ENCODE data around the gene SYNDIG1.

The SYNDIG1 gene

DNA sequence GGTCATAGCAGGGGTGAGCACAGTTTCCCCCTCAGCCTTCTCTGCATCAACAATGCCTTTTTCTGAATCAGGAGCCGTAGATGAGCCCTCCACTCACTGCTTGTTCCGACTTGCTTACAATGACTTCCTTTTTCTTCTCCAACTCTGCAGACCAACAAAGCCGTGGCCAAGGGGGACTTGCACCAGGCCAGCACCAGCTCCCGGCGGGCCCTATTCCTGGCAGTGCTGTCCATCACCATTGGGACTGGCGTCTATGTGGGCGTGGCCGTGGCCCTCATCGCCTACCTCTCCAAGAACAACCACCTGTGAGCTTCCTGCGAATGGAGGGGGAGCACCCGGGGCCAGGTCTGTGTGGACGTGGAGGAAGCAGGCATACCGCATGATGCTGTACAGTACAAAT lies 195.8 kb downstream of the SYNDIG1 start:
- DNase-seq, result no peak

DNA sequence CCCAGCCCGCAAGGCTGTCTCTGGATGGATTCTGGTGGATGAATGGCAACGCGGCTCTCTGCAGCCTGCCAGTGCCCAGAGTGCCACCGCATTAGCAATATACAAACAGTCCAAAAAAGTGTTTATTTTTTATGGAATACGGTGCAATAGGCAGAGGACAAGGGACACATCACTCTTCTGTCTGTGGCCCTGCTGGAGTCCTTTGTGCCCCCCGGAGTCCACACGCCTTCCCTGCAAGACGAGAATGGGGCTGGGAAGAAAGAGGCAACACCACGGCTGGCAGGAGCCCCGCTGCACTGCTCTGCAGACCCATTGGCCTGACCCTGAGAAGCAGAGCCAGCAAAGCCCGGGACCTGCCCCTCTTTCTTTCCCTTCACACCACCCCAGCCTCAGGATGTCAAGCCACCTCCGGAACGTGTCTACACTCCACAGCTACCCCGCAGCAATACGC lies 196.3 kb downstream of the SYNDIG1 start:
- DNase-seq, result no peak

DNA sequence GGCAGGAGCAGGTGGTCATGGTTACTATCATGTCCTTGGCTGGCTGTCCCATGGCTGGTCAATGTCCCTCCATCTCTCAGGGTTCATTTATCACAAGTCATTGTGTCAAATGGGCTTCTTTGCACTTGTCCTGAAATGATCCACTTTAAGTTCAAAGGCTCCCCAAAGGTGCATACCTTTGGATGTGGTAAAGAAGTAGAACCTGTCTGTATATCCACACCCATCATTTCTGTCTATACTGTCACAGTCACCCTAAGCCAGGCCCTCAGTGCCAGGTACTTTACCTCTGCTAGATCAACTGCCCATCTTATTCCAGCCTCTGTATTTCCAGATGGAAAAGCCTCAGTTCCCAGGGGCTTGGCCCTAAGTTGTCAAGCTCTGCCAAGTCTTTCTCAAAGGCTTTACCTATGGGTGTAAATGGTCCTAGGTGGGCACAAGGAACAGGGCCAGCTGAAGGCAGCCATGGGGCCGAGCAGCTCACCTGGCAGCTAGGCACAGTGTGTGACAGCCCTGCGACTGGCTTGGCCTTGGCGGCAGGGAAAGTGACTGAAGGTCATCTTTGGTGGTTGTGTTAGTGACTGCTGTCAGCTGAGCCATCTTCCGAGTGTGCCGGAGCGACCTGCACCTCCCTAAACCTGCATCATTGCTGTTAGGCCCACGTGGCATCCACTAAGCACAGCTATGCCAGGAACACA lies 198.4 kb downstream of the SYNDIG1 start:
- no peak for DNase-seq

DNA sequence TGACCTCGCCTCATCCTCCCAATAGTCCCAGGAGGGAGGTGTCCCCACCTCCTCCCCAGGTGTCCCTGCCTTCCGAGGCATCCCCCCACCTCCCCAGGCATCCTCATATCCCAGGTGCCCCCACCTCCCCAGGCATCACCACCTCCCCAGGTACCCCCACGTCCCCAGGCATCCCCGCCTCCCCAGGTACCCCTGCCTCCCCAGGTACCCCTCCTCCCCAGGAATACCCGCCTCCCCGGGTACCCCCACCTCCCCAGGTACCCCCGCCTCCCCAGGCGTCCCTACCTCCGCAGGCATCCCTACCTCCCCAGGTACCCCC lies 198.9 kb downstream of the SYNDIG1 start:
- DNase-seq, result no peak

DNA sequence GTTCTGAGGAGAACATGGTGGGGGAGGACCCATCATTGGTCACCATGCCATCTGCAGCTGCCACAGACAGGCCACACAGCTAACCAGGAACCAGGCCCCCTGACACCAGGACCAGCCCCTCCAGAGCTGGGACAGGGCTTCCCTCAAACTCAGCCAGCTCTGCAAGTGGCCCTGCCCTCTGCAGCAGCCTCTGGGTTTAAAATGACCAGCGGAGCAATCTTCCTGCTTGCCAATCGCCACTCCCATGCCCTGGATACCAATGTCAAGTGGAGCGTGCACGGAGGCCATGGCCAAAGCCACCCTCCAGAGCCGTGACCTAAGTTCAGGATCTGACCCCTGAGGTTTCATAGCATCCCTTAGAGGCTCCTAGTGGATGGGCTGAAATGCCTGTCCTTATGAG lies 199.4 kb downstream of the SYNDIG1 start:
- DNase-seq, result no peak

DNA sequence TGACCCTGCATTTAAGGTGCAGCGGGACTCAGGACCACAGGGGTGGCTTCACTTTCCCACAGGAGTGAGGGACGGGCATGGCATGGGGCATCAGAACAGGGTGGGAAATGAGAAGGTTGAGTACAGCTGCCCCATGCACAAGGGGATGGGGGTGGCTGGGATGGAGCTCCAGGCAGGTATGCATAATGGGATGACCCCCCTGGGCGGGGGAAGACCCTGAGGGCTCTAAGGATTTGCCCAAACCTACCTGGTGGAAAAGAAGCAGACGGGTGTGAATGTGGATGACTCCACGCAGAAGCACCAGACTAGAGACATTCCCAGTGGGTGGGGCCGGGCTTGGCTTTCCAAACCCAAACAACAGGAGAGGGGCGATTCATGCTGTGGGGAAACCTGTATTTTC lies 200.3 kb downstream of the SYNDIG1 start:
- DNase-seq, result no peak

DNA sequence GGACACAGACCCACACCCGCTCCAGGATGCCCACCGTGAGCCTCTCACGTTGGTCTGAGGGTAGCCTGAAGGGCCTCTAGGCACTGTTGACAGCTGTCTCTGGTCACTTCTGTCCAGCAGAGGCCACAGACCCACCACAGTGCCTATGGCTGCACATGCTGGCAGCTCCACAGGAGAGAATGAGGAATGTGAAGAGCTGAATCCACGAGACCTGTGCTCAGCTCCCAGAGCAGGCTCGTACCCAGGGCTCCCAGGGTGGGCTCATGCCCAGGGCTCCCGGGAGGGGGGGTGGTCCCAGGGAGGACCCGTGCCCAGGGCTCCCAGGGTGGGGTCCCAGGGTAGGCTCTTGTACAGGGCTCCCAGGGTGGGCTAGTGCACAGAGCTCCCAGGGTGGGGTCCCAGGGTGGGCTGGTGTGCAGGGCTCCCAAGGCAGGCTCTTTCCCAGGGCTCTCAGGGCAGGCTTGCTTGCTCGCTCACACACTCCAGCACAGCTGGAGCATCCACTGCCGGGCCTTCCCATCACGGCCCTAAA lies 201.0 kb downstream of the SYNDIG1 start:
- no peak for DNase-seq

DNA sequence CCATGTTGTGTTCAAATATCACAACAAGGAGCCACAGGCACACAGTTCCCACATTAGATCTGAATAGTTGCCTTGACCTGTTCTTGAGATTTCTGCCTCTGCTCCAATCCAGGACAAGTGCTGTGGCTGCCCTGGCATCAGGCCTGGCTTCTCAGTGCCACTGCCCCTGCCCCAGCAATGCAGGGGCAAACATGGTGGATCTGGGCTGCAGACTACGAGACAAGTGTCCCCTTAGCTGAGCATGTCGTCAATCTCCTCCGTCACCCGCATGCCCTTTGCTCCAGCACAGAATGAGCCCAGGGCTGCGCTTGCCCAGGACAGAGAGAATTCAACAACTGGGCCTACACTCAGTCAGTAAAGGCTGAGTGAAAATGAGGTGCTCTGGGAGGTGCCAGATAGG lies 201.6 kb downstream of the SYNDIG1 start:
- DNase-seq, result no peak

DNA sequence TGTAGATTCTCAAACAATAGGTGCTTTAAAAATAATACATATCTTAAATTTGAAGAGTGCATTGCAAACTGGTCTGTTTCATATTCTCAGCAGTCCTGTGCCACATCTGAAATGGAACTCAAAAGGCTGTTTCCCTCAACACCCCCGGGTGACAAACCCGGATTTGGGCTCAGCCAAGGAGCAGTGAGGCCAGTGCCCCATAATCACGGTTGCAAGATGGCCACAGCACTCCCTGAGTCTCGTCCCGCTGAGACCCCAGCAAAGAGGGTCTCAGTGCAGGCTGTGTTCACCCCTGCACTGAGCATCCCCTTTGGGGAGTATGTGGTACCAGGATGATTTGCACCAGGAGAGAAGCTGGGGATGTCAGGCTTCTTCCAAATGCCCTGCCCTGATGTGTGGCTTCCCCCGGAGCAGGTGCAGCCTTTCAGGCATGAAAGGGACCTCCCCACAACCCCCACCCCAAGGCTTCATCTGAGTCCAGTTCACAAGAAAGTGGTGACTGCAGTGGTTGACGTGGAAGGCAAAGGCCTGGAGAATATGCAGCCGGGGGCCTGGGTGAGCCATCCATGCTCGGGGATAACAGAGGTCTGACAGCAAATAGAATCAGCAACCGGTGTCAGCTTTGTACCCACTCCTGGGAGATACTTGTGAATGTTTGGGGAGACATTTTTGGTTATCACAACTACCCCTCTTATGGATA lies 202.9 kb downstream of the SYNDIG1 start:
- DNase-seq, result no peak

DNA sequence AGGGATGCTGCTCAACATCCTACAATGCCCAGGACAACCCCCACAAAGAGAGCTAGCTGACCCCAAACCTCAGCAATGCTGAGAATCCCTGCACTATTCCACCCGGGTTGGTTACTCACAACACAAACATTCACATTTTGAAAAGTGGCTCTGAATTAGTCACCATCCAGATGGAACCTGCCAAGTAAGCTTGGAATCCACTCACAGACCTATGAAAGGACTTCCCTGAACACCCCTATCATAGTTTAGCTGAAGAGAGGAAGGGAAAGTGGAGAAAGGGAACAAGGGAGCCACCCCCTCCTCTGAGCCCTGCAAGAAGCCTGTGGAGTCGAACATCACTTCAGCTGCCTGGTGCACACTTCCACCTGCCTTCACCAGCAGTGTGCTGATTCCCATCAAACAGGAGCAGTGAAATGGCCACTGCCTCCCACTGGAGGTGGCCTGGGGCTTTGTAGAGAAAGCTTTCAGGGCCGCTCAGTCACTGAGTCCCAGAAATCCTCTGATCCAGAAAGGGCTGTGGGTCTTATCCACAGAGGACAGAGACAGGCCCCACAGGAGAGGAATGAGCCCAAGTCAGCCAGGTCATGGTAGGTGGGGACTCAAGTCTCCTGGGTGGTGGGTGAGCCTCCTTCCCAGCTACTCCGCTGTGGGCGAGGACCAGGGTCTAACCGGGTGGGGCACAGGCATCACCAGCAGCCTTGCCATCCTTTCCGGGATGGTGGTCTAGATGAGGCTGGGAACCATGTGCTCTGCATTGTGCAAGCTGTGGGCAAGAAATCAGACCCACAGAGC lies 203.7 kb downstream of the SYNDIG1 start:
- no peak for DNase-seq

DNA sequence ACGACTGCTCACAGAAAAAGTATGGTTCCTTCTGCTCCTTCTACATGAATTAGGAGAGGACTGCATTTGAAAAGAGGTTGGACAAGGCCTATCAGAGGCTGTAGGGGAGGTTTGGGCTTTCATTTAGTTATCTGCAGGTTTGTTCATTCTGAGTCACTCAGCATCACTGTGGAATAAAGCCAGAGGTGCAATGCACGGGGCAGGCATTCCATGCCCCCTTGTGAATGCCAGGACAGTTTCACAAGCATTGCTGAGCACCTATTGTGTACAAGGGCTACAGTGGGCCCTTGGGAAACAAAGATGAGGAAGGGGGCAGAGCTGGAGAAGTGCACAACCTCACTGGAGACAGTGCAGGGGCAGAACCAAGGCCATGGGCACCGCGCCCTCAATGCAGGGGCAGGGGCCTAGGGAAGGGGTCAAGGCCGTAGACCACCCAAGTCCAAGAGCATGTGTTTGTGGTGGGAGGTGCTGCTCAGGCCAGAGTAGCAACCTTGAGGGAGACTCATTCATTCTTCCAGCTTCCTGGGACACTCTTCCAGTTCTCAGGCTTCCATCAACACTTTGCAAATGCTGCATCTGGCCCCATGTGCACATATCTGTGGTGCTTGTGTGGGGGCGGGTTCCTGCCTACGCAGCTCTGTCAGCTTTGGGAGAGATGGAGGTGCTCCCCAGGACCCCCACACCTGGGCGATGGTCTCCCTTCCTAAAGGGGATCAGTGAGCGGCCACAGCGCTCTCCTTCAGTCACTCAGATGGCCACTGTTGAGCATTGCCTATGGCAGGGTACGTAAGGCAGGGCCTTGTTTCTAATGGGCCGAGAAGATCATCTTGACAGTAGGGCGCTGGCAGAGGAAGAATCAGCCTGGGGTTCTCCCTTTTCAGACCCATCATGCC lies 204.5 kb downstream of the SYNDIG1 start:
- DNase-seq, result no peak

DNA sequence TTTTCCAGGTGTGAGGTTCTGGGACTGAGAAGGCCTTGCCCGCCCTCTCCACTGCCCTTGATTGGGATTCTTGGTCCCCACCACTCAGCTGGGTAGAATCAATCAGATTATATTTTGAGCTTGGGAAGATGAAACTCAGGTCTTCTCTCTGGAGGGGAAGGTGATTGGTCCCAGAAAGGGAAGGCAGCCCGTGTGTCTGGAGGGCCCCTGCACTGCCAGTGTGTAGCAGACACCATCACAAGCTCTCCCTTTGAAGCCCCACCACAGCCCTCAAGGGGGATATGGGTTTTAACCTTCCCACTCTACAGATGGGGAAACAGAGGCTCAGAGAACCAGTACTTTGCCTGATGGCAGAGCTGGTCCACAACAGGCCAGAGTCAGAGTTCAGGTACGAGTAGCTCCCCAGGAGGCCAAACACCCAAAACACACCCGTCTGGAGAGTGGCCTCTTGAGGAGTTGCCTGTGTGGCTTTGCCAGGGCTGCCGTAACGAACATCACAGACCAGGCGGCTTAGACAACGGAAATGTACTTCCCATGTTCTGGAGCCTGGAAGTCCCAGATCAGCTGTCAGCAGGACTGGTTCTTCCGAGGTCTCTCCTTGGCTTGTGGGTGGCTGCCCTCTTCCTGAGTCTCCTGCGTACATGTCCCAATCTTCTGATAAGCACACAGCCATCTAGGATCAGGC lies 205.6 kb downstream of the SYNDIG1 start:
- no peak for DNase-seq

DNA sequence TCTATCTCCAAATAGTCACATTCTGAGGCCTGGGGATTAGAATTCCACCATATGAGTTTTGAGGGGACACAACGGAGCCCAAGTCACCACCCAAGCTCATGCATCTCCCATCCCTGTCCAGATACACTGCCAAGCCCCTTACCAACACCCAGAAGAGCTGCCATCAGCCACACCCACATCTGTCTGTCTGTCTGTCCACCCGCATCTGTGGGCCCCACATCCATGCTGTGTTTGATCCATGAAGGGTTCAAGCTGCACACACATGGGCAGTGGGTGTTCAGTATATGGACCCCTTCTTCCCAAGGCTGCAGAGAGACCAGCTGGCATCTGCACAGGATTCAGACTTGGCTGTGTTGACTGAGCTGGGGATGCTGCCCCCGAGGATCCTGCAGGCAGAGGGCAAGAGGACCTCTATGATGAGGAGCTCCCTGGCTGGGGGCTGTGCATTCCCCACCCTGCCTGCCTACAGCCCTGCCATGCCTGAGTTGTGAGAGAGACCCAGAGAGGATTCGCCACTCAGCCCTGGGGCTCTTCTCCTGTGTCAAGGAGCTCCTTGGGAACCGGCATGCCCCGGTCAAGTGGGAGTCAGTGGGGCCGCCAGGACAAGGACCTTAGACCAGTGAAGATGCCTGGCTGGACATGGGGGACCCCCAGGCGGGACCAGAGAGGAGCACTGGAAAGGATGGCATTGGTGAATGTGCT lies 206.4 kb downstream of the SYNDIG1 start:
- no peak for DNase-seq

DNA sequence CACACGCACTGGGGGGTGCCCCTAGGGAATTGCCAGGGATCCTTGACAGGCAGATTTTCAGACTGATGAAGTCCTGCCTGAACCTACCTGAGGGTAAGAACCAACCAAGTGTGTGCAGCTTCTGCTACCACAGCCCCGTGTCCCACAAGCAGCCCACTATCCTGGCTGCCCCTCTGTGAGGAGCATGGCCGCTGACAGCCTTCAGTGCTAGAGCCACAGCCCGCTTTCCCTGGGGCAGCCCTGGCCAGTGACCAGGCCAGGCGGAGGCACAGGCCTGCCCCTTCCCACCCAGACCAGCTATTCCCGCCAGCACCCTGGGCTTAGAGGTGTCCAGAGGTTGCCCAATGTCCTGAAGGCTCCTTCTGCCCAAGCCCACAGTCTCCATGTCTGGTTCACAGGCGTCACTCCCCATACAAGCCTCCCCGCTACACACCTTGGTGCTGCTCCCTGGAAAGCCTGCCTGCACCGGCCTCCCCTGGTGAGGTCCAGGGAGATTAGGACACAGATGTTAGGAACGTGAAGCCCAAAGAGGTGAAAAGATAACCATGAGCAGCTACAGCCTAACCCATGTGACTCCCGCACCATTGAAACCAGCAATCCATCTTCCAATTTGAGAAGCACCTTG lies 207.0 kb downstream of the SYNDIG1 start:
- no peak for DNase-seq

DNA sequence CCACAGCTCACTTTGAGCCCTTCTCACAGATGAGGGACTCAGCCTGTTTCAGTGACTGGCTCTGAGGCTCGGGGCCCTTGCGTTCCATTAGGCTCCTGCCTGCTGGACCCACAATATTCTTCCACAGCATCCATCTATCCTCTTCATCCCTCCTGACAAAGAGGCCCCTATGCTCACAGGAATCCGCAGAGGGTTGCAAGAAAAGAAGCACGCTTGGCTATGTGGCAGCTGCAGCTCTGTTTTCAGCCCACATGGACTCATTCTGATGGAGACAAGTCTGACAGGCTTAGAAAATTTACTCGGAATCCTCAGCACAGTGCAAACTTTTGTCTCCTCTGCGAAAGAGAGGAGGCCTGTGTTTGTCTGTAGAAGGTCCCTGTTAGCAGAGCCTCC lies 207.5 kb downstream of the SYNDIG1 start:
- DNase-seq, result no peak

DNA sequence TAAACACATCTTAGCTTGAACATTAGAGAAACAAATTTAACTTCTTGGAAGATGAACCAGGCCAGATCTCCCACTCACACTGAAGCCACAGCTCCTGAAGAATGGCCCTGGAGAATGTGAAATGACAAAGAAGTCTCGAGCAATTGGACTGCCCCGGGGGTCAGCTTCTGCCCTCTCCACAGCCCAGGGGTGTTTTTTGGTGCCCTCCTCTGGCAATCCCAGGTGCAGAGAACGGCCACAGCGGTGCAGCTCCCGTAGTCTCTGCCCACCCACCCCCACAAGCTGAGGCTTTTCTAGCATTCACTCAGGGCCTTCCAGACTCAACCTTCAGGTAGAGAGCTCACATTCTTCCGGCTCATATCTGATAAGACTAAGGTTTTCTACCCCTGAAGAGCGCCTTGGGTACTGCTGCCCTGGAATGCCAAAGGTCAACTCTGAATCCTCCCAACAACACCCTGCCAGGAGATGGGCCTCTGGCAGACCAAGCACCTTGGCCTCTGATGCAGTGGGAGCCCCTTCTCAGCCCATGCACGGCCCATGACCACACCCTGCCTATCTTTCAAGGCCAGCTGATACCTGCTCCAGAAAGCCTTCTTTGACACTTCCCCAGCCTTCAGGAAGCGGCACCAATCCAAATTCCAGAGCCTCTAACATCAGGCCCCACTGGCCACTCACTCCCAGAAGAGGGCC lies 208.3 kb downstream of the SYNDIG1 start:
- DNase-seq, result no peak

DNA sequence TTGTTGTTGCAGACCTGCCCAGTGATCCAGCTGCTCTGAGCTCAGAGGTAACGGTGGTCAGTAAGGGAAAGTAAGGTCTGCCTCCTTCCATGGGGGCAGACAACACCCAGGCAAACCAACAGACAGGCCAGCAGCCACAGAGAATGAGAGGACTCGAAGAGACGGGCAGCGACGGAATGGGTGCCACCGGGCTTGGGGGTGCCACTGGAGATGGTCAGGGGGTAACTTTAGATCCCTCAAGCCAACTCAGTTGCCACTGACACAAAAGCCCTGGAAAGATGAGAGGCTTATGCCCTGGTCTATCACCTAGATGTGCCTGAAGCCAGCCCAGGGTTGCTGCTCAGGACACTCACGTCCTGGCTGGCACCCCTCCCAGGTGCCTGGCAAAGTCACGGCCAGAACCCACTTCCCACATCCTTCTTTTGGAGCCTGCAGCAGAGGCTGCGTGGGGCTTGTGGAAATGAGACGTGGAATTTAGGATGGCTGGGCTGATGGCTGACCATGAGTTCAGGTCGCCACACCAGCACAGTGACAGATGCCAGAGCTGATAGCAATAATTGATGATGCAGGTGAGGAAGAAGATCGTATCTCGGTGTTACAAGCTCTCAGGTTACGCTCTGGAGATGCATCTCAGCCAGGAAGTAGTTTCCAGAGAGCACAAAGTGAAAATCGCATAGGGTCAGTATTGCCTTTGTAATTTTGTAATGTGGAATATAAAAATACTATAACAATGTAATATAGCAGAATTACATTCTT lies 209.1 kb downstream of the SYNDIG1 start:
- DNase-seq, result no peak

DNA sequence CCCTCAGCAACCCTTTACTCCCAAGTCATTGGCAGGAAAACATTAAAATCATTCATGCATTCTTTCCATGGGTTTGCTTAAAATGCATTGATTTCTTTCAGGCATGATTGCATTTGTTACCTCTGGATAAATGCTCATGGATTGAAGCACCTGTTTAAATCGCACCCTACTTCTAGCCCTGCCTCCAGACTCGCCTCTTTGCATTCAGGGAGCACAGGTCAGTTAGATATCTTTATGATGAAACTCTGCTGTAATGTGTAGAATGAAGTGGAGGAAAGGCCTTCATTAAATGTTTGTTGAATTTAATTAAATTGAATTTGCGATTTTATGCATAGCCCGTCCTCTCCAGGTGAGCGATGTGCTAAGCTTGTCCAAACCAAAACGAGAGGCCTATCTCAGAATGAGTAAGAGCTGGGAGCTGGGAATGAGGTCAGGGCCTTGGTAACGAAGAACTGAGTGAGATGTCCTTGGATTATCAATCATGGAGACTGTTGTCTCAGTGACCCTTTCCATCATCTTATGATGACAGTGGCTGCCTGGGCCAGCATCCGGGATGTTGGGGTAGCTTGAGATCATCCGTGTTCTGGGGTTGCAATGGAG lies 210.1 kb downstream of the SYNDIG1 start:
- DNase-seq, result no peak

All from NCI-H146 (cell line).